HG03196 (cell line): ENCODE data around the gene NDUFB2.
"Not testable (repeated sequence)": the region's sequence is repeated elsewhere in the genome, so short reads cannot be mapped to it uniquely, and the experiment has no call there.

Source experiments
- ATAC-seq: cut with Tn5 transposase; IDR thresholded peaks from one replicate; pipeline ENCODE4 v1.9.1; 2021; ENCODE audit not compliant: unreplicated experiment

NDUFB2 gene

GRCh38 chr7:140734096-140734495, 37.6 kb downstream of the NDUFB2 start:
- ATAC-seq, result no peak

- no peak for ATAC-seq
Observed at GRCh38 chr7:140734729-140735128, 38.2 kb downstream of the NDUFB2 start.

- ATAC-seq, result no peak
Observed at GRCh38 chr7:140738280-140738679, 41.8 kb downstream of the NDUFB2 start.

GRCh38 chr7:140743255-140743654, 46.7 kb downstream of the NDUFB2 start:
- not testable (repeated sequence) for ATAC-seq

GRCh38 chr7:140744005-140744404, 47.5 kb downstream of the NDUFB2 start:
- ATAC-seq, result no peak

- ATAC-seq, result no peak
Observed at GRCh38 chr7:140745266-140746058, 49.0 kb downstream of the NDUFB2 start.

- ATAC-seq, result no peak
Observed at GRCh38 chr7:140746751-140747150, 50.2 kb downstream of the NDUFB2 start.

- ATAC-seq, result no peak
Observed at GRCh38 chr7:140752533-140752932, 56.0 kb downstream of the NDUFB2 start.

GRCh38 chr7:140754506-140754905, 58.0 kb downstream of the NDUFB2 start:
- no peak for ATAC-seq
